HG02798 (cell line): Measurements from ENCODE around the gene ADGRL3.

Experiments used
- ATAC-seq: cut with Tn5 transposase; IDR thresholded peaks from one replicate; pipeline ENCODE4 v1.9.1; 2021; ENCODE audit warnings: mild to moderate bottlenecking; ENCODE audit not compliant: unreplicated experiment, poor library complexity

ADGRL3 gene

GRCh38 chr4:61275241-61275640 is 75.1 kb downstream of the ADGRL3 start:
- no peak for ATAC-seq

DNA sequence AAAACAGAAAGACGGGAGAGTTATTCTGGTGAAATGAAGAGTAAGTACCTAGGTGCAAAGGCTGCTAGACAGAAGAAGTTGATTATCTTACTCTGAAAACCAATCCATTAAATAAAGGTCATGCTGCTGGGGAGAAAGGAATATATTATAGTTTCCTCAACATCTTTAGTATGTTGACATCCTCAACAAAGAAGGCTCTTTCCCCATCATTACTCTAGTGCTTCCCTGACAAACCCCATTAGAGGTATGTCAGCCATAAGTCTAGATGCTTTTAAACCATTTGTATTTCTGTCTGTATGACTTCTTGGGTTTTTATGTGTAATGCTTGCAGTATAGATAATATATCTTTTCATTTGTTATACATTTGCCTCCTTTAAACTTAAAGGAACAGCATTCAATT is 75.9 kb downstream of the ADGRL3 start:
- ATAC-seq, result no peak

DNA sequence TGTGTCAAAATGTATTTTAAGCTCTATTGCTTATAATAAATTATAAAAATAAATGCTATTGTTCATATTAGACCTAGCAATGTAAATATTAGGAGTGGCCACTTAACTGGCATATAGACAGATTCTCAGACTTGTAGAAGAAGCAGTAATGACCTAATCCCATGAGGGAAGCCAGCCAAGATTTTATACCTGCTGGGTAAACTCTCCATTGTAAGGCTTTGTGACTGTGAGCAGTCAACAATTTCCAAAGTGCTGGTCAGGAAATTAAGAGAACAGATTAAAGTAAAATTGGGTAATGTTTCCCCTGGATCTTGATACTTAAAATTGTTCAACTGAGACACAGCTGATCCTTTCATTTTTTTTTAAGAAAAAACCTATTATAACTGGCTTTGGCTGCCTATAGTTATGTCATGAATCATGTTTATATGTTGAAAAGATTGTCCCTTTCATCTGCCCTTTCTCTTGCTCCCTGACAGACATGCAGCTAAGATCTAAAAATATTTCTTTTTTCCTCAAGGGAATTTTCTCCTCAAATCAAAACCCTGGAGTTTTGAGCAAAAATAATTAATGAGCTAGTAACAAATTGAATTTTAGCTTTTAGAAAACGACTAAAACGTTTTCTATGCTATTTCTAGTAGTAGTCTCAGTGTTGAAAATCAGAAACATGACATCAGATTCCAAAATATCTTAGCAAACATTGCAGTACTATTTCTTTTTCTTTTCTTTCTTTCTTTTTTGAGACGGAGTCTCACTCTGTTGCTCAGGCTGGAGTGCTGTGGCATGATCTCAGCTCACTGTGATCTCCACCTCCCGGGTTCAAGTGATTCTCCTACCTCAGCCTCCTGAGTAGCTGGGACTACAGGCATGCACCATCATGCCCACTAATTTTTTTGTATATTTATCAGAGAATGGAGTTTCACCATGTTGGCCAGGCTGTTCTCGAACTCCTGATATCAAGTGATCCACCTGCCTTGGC is 77.9 kb downstream of the ADGRL3 start:
- no peak for ATAC-seq

- no peak for ATAC-seq
These were observed 92.2 kb downstream of the ADGRL3 start for GRCh38 chr4:61292322-61292721.

- no peak for ATAC-seq
These were observed 93.7 kb downstream of the ADGRL3 start for GRCh38 chr4:61293707-61294400.

DNA sequence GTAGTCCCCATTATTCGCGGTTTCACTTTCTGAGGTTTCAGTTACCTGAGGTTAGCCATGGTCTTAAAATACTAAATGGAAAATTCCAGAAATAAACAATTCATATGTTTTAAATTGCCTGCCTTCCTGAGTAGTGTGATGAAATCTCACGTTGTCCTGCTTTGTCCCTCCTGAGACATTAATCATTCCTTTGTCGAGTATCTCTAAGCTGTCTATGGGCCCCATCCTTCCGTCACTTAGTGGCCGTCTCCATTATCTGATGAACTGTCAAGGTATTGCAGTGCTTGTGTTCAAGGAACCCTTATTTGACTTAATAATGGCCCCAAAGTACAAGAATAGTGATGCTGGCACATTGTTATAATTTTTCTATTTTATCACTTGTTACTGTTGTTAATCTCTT is 94.8 kb downstream of the ADGRL3 start:
- no peak for ATAC-seq

GRCh38 chr4:61296144-61296543 is 96.0 kb downstream of the ADGRL3 start:
- no peak for ATAC-seq

DNA sequence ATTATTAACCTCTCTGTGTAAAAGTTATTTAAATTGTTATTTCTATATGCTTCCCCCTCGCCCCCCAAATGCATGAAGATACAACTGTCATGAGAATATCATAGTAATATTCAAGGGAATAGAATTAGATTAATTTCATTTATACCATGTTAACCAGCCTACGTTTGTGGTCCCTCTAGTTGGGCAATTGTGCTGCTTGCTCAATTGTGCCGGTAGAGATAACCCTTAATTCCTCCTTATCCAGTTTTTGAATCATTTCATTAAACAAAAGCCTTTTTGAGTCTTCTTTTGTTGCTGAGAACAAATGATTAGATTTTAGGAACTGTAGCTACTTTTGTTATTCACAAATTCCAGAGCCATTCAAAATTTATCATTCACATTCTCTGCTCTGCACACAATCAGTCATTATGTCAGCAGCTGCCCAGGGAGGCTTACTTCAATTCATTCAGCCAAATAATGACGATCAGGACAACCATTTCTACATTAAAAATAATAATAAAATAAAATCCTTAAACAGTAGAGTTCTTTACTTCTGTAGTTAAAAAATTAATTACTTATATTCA is 98.1 kb downstream of the ADGRL3 start:
- ATAC-seq, result no peak

DNA sequence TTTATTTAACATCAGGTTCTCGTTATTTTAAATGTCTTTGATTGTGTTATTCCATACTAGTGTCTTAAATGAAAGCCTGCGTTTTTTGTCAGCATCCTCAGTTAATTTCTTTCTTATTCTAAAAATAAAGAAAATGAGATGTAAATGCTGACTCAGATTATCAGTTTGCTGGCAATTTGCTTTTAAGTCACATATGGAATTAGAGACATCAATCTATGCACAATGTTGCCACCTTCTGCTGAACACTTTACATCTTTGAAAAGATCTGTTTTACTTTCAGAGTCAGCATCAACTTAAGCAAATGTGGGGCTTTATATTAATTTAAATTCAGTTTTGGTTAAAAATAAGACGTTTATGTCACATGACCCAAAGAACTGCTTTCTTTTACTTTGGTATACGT is 99.2 kb downstream of the ADGRL3 start:
- no peak for ATAC-seq

GRCh38 chr4:61300266-61300844 is 100.2 kb downstream of the ADGRL3 start:
- ATAC-seq, result no peak

- no peak for ATAC-seq
These were observed 101.1 kb downstream of the ADGRL3 start for GRCh38 chr4:61301271-61301670.

DNA sequence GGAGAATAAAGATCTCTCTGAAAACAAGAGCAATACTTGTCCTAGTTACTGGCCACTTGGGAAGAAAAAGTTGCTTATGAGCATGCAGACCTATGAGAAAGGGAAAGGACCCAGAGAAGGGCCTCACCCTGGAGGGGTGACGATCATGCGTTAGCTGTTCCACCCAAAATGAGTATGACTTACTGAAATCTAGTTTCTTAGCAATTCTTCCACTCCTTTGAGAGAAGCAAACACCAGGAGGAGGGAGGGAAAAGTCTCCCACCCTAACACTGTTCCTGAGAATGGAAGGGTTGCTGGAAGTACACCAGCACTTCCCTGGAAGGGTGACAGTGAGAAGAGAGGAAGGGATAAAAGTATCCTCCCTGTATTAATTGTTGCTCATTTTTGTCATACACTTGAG is 107.9 kb downstream of the ADGRL3 start:
- ATAC-seq, result no peak

GRCh38 chr4:61309616-61310015 is 109.5 kb downstream of the ADGRL3 start:
- ATAC-seq, result no peak

DNA sequence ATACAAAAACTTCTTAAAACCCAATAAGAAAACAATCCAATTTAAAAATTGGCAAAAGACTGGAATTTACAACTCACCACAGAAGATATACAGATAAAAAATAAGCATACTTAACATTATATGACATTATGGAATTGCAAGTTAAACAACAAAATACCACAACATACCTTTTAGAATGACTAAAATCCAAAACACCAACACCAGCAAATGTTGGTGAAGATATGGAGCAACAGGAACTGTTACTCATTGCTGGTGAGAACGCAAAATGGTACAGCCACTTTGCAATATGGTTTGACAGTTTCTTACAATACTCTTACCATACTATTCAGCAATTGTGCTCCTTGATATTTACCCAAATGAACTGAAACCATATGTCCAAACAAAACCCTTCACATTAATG is 112.4 kb downstream of the ADGRL3 start:
- no peak for ATAC-seq

- no peak for ATAC-seq
These were observed 118.3 kb downstream of the ADGRL3 start for GRCh38 chr4:61318431-61318830.

DNA sequence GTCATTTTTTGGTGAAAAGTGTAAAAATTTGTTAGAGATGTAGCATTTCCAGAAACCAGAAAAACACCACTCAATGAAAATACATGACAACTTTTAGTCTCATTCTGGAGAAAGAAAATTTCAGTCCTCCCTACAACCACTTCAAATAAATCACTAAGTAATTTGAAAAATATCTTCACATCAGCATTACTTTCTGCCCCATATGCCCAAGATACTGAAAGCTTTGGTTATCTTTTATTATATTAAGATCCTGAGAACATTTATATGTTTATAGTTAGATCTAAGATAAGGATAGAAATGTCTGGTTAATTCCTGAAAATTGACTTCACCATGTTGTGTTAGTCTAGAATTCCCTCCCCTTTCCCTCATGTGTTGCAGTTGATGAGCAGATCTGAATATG is 119.0 kb downstream of the ADGRL3 start:
- no peak for ATAC-seq

GRCh38 chr4:61320154-61320553 is 120.0 kb downstream of the ADGRL3 start:
- no peak for ATAC-seq

GRCh38 chr4:61320631-61321030 is 120.5 kb downstream of the ADGRL3 start:
- no peak for ATAC-seq

DNA sequence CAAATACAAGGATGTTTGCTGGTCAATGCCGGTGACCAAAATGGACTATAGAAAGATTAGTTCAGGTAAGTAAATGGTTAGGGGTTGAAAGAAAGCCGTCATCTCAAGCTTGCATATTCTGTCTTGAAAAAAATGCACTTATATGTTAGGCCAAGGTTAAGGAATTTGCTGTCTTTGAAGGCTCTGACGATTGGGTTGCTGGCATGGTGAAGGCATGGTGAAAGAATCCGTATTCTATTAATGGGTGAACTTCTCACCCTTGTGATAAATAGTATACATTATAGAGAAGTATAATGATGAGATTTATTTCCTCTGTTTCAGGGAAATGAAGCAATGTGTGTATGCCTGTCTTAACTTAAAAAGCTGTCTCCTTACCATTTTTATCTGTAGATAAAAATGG is 132.6 kb downstream of the ADGRL3 start:
- no peak for ATAC-seq

DNA sequence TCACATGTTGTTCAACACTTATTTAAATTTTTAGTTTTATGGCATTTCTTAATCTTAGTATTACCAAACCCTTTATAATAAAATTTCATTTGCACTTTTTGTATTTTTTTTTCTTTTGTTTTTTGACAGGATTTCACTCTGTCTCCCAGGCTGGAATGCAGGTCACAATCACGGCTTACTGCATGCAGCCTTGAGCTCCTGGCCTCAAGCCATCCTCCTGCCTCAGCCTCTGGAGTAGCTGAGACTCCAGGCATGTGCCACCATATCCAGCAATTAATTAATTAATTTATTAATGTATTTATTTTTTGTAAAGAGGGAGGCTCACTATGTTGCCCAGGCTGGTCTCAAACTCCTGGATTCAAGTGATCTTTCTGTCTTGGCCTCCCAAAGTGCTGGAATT is 133.4 kb downstream of the ADGRL3 start:
- no peak for ATAC-seq

DNA sequence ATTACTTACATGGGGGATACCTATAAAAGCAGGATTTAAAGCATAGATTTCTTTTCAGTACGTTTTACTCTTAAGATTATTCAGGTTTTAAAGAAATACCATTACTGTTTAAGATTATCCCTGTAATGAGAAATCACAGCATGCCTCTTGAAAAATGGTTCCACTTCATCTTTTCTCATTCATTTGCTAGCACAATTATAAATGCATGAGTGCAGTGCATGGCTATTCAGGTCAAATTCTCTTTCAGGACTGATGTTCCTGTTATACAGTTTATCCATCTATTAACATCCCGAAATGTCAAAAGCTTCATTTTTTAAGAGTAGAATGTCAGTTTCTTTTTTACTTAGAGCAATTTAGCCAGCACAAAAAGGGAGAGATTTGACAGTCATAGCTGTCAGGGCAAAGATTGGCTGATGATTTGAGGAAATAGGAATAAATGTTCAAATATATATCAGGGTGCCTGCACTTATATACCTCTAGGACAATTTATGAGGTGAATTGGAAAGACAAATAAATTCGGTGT is 135.2 kb downstream of the ADGRL3 start:
- no peak for ATAC-seq
